Liver (tissue), 9 donors: ENCODE measurements around the gene RAD54L2. TPM values are rescaled to one million over a fixed set of nuclear protein-coding genes. Genes with fewer than 3 reads are reported as not detected.

Experiments
- DNase-seq: peaks from one replicate; pipeline ENCODE4 v3.0.0-alpha.2; 2017; ENCODE audit warnings: low spot score
- H3K27ac ChIP-seq, 2 donors: one replicate each; pipeline ENCODE4 v1.7.0; 2013; ENCODE audit warnings: inconsistent platforms in 2 of 2, low read length in 2 of 2, control low read depth in 1 of 2, low read depth in 1 of 2, mild to moderate bottlenecking in 1 of 2
- H3K27me3 ChIP-seq, 4 donors: one replicate each; pipeline versions ENCODE4 v1.6.1 to v1.7.0; 2013; ENCODE audit warnings: low read length in 3 of 4, inconsistent platforms in 1 of 4, mild to moderate bottlenecking in 1 of 4, moderate library complexity in 1 of 4; ENCODE audit not compliant: control insufficient read depth in 4 of 4, insufficient read depth in 4 of 4
- H3K36me3 ChIP-seq, 4 donors: one replicate each; pipeline versions ENCODE4 v1.6.1 to v1.7.0; 2013; ENCODE audit warnings: low read length in 3 of 4, mild to moderate bottlenecking in 3 of 4, low read depth in 1 of 4, moderate library complexity in 1 of 4; ENCODE audit not compliant: control insufficient read depth in 4 of 4, insufficient read depth in 3 of 4
- H3K4me1 ChIP-seq, 4 donors: one replicate each; pipeline versions ENCODE4 v1.6.1 to v1.7.0; 2013; ENCODE audit warnings: low read length in 3 of 4, mild to moderate bottlenecking in 3 of 4, moderate library complexity in 1 of 4; ENCODE audit not compliant: control insufficient read depth in 4 of 4, insufficient read depth in 4 of 4
- H3K4me3 ChIP-seq, 3 donors: one replicate each; pipeline versions ENCODE4 v1.6.1 to v1.7.0; 2013; ENCODE audit warnings: low read length in 3 of 3, control low read depth in 1 of 3, low read depth in 1 of 3, mild to moderate bottlenecking in 1 of 3
- H3K9ac ChIP-seq, 2 donors: one replicate each; pipeline ENCODE4 v1.7.0; 2013; ENCODE audit warnings: low read length in 2 of 2, mild to moderate bottlenecking in 2 of 2, moderate library complexity in 2 of 2, control low read depth in 1 of 2, low read depth in 1 of 2
- H3K9me3 ChIP-seq, 4 donors: one replicate each; pipeline versions ENCODE4 v1.6.1 to v1.7.0; 2013; ENCODE audit warnings: low read length in 3 of 4; ENCODE audit not compliant: control insufficient read depth in 4 of 4
- EGR1 ChIP-seq, 2 donors: IDR thresholded peaks; 2 replicates each; pipeline ENCODE4 v1.6.1; 2016 to 2018; ENCODE audit warnings: antibody characterized with exemption in 2 of 2, low read depth in 2 of 2
- FOXA1 ChIP-seq: IDR thresholded peaks from 2 replicates; pipeline ENCODE4 v1.6.1; 2016; ENCODE audit warnings: antibody characterized with exemption
- GABPA ChIP-seq, 2 donors: IDR thresholded peaks in 1 of 2; conservative IDR thresholded peaks in 1 of 2; 2 replicates each; pipeline ENCODE4 v1.6.1; 2016; ENCODE audit warnings: antibody characterized with exemption in 2 of 2, mild to moderate bottlenecking in 1 of 2, moderate library complexity in 1 of 2
- HNF4A ChIP-seq, 2 donors: conservative IDR thresholded peaks; 2 replicates each; pipeline ENCODE4 v1.6.1; 2016; ENCODE audit warnings: antibody characterized with exemption in 2 of 2, mild to moderate bottlenecking in 2 of 2
- HNF4G ChIP-seq: IDR thresholded peaks from 2 replicates; pipeline ENCODE4 v1.6.1; 2016; ENCODE audit warnings: antibody characterized with exemption
- JUND ChIP-seq, 2 donors: IDR thresholded peaks; 2 replicates each; pipeline ENCODE4 v1.6.1; 2016; ENCODE audit warnings: antibody characterized with exemption in 2 of 2
- RXRA ChIP-seq, 2 donors: IDR thresholded peaks; 2 replicates each; pipeline ENCODE4 v1.6.1; 2017 to 2018; ENCODE audit warnings: antibody characterized with exemption in 2 of 2, mild to moderate bottlenecking in 1 of 2
- SP1 ChIP-seq: IDR thresholded peaks from 2 replicates; pipeline ENCODE4 v1.6.1; 2018; ENCODE audit warnings: antibody characterized with exemption, mild to moderate bottlenecking
- YY1 ChIP-seq: IDR thresholded peaks from 2 replicates; pipeline ENCODE4 v1.6.1; 2016; ENCODE audit warnings: antibody characterized with exemption, mild to moderate bottlenecking
- WGBS: extraction: QIAGEN DNeasy Blood & Tissue Kit; methylation state at CpG from one replicate; pipeline ENCODE4 v1.1.7; 2013; 5-methylcytosine and 5-hydroxymethylcytosine counted together
- polyA plus RNA-seq, 2 donors: library from polyadenylated mRNA; stranded (reverse) in 1 of 2; unstranded in 1 of 2; fragments of 200-250 nt in 1 of 2; fragments of >200 nt in 1 of 2; fragmentation: Nextera tagmentation in 1 of 2; extraction: Ambion mirVana in 1 of 2; gene quantifications; one replicate each; pipeline versions ENCODE4 v1.2.1 to v1.2.3, GENCODE V29; 2013 to 2015
- total RNA-seq, 2 donors: library from RNA; depleted of rRNA; stranded (reverse); fragments of >200 nt; gene quantifications; one replicate each; pipeline ENCODE4 v1.2.3, GENCODE V29; 2014
- TF ChIP-seq, protein P1 (sequence below): IDR thresholded peaks from 2 replicates; pipeline ENCODE4 v1.6.1; 2016; ENCODE audit warnings: antibody characterized with exemption
- TF ChIP-seq, protein P2 (sequence below): IDR thresholded peaks from 2 replicates; pipeline ENCODE4 v1.6.1; 2016; ENCODE audit warnings: antibody characterized with exemption
- TF ChIP-seq, protein P3 (sequence below): IDR thresholded peaks from 2 replicates; pipeline ENCODE4 v1.6.1; 2016; ENCODE audit warnings: antibody characterized with exemption
- TF ChIP-seq, protein P4 (sequence below): fragments of 150-350 bp; IDR thresholded peaks from 2 replicates; pipeline ENCODE4 v1.5.1; 2017; ENCODE audit warnings: improper control_type of control experiment, low read depth, low read length; ENCODE audit not compliant: missing input control
- donor health status: healthy.
- donor health status: healthy.
- donor health status: healthy.
- donor health status: healthy.
- donor health status: healthy.

The RAD54L2 gene
- total and polyA plus RNA-seq, 4 donors = 1.9 to 25.1 (median 8.0) TPM

DNA sequence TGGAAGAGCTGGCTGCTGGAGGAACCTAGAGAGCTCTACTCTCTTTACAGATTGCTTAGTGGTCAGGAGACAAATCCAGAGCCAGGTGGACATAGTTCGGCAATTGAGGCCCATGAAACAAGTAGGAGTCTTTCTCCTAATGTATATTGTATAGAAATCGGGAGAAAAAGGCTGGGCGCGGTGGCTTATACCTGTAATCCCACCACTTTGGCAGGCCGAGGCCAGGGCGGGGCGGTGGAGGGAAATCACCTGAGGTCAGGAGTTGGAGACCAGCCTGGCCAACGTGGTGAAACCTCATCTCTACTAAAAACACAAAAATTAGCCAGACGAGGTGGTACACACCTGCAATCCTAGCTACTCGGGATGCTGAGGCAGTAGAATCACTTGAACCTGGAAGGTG lies 10.8 kb downstream of the RAD54L2 start:
- Histone ChIP-seq H3K27ac (no peak overlapping the region), H3K4me1 (peaks cover 0 to 8% (median 4%) of the 10 kb centered on the region in 4 donors), H3K9ac (no peak overlapping the region), H3K4me3 (no peak overlapping the region), H3K27me3 (no peaks in the 10 kb centered on the region), H3K9me3 (no peaks in the 10 kb centered on the region), H3K36me3 (peaks cover 3 to 8% (median 4%) of the 10 kb centered on the region in 4 donors)
- WGBS = 91% methylated on average over 10 of the region's 10 CpGs
- TF ChIP-seq HNF4A (conservative IDR thresholded peaks at IDR 0.05) = no peak
- no peak for TF ChIP-seq YY1
- TF ChIP-seq EGR1 (IDR thresholded peaks at IDR 0.05; ENCODE audit: low read depth in 2 of 2) = no peak
- TF ChIP-seq, protein P1, sequence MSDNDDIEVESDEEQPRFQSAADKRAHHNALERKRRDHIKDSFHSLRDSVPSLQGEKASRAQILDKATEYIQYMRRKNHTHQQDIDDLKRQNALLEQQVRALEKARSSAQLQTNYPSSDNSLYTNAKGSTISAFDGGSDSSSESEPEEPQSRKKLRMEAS = no peak
- no peak for TF ChIP-seq FOXA1
- TF ChIP-seq, protein P2, sequence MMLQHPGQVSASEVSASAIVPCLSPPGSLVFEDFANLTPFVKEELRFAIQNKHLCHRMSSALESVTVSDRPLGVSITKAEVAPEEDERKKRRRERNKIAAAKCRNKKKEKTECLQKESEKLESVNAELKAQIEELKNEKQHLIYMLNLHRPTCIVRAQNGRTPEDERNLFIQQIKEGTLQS = no peak
- no peak for TF ChIP-seq HNF4G
- TF ChIP-seq GABPA (IDR thresholded peaks at IDR 0.05 in 1 of 2, conservative IDR thresholded peaks at IDR 0.05 in 1 of 2) = no peak
- no peak for DNase-seq

DNA sequence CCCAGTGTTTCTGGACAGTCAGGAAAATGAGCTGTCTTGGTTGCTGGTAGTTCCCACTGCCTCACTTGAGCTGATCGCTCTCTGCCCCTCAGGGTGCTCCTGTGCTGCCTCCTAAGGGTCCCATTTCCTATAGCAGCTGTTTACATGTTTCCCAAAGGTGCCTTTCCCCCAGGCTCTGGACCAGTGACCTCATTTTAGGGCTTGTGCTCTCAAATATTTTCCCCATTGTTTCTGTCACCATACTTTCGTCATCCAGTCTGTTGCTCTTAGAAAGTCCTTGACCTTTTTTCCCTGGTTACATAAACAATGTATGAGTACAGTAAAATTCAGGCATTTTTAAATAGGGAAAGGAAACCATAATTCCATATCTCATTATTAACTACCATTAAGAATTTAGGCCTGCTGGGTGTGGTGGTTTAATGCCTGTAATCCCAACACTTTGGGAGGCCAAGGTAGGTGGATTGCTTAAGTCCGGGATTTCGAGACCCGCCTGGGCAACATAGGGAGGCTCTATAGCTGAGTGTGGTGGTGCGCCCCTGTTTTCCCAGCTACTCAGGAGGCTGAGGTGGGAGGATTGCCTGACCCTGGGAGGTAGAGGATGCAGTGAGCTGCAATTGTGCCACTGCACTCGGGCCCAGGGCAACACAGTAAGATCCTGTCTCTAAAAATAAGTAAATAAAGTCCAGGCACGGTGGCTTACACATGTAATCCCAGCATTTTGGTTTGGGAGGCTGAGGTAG lies 11.7 kb downstream of the RAD54L2 start:
- no peak for DNase-seq
- H3K27me3 ChIP-seq = no peaks in the 10 kb centered on the region
- H3K27ac ChIP-seq = peak overlapping the region in 1 of 2 donors; percentile 9
- no peak overlapping the region for H3K4me3 ChIP-seq
- WGBS = 91% methylated on average over 8 of the region's 8 CpGs
- no peak overlapping the region for H3K9ac ChIP-seq
- H3K9me3 ChIP-seq = no peaks in the 10 kb centered on the region
- H3K36me3 ChIP-seq = peaks cover 3 to 8% (median 5%) of the 10 kb centered on the region in 4 donors
- H3K4me1 ChIP-seq = peaks cover 0 to 6% (median 3%) of the 10 kb centered on the region in 4 donors
- TF ChIP-seq JUND (IDR thresholded peaks at IDR 0.05) = no peak
- TF ChIP-seq, protein P2 = no peak

DNA sequence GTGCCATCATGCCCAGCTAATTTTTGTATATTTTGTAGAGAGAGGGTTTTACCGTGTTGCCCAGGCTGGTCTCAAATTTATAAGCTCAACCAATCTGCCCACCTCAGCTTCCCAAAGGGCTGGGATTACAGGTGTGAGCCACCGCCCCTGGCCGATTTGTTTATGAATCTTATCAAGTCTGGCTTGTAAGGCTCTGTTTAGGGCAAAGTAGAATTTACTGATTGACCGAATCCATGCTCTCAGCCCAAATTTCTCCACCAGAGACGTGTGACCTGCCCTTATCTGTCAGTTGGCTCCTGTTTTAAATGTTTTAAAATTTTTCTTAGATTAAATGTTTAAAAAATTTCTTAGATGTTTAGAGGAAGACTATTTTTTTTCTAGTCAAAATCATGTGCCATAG lies 19.5 kb downstream of the RAD54L2 start:
- no peak for DNase-seq
- no peak overlapping the region for H3K9ac ChIP-seq
- peaks cover 0 to 21% (median 7%) of the 10 kb centered on the region in 4 donors for H3K4me1 ChIP-seq
- no peak for TF ChIP-seq FOXA1
- TF ChIP-seq, protein P3, sequence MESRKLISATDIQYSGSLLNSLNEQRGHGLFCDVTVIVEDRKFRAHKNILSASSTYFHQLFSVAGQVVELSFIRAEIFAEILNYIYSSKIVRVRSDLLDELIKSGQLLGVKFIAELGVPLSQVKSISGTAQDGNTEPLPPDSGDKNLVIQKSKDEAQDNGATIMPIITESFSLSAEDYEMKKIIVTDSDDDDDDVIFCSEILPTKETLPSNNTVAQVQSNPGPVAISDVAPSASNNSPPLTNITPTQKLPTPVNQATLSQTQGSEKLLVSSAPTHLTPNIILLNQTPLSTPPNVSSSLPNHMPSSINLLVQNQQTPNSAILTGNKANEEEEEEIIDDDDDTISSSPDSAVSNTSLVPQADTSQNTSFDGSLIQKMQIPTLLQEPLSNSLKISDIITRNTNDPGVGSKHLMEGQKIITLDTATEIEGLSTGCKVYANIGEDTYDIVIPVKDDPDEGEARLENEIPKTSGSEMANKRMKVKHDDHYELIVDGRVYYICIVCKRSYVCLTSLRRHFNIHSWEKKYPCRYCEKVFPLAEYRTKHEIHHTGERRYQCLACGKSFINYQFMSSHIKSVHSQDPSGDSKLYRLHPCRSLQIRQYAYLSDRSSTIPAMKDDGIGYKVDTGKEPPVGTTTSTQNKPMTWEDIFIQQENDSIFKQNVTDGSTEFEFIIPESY = no peak
- TF ChIP-seq SP1 = no peak
- TF ChIP-seq, protein P1 = no peak
- no peak for TF ChIP-seq GABPA (IDR thresholded peaks at IDR 0.05 in 1 of 2, conservative IDR thresholded peaks at IDR 0.05 in 1 of 2)
- TF ChIP-seq, protein P2 = no peak
- TF ChIP-seq JUND (IDR thresholded peaks at IDR 0.05) = no peak
- no peak for TF ChIP-seq YY1
- TF ChIP-seq, protein P4, sequence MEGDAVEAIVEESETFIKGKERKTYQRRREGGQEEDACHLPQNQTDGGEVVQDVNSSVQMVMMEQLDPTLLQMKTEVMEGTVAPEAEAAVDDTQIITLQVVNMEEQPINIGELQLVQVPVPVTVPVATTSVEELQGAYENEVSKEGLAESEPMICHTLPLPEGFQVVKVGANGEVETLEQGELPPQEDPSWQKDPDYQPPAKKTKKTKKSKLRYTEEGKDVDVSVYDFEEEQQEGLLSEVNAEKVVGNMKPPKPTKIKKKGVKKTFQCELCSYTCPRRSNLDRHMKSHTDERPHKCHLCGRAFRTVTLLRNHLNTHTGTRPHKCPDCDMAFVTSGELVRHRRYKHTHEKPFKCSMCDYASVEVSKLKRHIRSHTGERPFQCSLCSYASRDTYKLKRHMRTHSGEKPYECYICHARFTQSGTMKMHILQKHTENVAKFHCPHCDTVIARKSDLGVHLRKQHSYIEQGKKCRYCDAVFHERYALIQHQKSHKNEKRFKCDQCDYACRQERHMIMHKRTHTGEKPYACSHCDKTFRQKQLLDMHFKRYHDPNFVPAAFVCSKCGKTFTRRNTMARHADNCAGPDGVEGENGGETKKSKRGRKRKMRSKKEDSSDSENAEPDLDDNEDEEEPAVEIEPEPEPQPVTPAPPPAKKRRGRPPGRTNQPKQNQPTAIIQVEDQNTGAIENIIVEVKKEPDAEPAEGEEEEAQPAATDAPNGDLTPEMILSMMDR = no peak
- TF ChIP-seq HNF4A (conservative IDR thresholded peaks at IDR 0.05) = no peak
- TF ChIP-seq RXRA (IDR thresholded peaks at IDR 0.05) = no peak
- no peak for TF ChIP-seq EGR1 (IDR thresholded peaks at IDR 0.05; ENCODE audit: low read depth in 2 of 2)
- WGBS = 51% methylated on average over 5 of the region's 5 CpGs
- peaks cover 0 to 13% (median 6%) of the 10 kb centered on the region in 4 donors for H3K36me3 ChIP-seq
- no peaks in the 10 kb centered on the region for H3K27me3 ChIP-seq
- no peak overlapping the region for H3K27ac ChIP-seq
- no peak overlapping the region for H3K4me3 ChIP-seq
- H3K9me3 ChIP-seq = no peaks in the 10 kb centered on the region
